Epithelial cell of prostate (primary cell): ENCODE measurements around the gene CAPN6.

Source experiments
- DNase-seq: peaks from one replicate; pipeline ENCODE4 v3.0.0-alpha.2; 2011; ENCODE audit warnings: low read depth, low spot score
- H3K27ac ChIP-seq: fragments of 450-650 bp; 2 replicates; pipeline ENCODE4 v1.5.1; 2017; ENCODE audit warnings: mild to moderate bottlenecking

CAPN6 gene

DNA sequence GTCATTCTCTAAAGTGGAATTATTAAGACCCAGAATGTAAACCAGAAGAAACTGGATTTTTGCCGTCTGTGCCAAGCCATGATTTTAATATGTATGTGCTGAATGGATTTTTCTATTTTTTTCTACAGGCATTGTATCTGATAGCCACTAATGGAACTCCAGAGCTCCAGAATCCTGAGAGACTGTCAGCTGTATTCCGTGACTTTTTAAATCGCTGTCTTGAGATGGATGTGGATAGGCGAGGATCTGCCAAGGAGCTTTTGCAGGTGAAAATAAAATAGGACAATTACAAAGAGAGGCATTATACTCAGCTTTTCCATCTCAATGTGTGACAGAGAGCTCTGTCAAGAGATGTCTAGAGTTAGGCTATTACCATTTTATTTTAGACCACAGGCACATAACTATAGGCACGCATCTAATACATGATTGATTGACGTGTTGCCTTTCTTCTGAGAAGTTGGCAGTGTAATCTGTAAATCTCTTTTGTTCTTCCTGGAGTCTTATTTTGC, 53.9 kb downstream of the CAPN6 start:
- H3K27ac ChIP-seq: no peak overlapping the region
- no peak for DNase-seq

DNA sequence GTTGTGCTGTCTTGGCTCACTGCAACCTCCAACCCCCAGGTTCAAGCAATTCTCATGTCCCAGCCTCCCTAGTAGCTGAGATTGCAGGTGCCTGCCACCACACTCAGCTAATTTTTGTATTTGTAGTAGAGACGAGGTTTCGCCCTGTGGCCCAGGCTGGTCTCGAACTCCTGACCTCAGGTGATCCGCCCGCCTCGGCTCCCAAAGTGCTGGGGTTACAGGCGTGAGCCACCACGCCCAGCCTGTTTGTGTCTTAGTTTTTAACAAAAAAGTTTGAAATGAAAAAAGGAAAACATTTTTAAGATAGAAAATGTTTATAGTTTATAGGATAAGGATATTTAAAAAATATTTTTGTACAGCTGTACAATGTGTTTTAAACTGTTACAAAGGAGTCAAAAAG, 62.4 kb downstream of the CAPN6 start:
- DNase-seq: no peak
- H3K27ac ChIP-seq: no peak overlapping the region

DNA sequence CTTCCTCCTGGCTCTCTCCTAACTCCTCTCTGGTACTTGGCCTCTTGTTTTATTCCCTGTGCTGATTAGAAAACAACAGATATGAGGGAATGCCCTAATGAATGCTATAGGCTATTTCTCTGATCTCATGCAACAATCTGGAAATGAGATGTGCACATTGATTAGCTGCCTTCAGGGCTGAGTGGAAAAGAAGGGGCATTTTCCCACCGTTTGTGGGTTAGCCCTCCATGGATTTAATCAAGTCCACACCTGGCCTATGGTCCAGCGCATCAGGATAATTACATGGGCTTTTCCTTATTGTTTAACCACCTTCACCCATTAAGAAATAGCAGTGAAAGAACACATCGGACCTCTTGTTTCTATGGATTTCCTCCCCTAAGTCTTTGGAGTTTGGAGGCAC, 70.0 kb downstream of the CAPN6 start:
- H3K27ac ChIP-seq: no peak overlapping the region
- DNase-seq: no peak

DNA sequence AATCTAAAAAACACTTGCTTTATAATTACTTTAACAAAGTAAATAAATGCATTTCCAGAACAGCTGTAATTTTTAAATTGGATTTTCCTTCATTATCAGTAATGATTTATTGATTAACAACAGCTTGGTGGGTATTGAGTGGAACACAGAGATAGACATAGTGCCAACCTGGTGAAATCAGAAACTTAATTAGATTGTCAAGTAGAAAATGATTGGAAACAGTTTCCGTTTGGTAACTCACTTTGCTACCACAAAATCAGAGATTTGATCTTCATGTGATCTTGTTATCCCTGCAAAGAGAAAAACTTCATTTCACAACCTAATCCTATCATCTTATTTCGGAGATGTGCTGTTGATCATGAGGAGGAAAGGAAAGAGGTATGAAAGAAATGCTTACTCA, 70.8 kb downstream of the CAPN6 start:
- H3K27ac ChIP-seq: no peak overlapping the region
- DNase-seq: no peak
